ENCODE results near the gene EFCAB9. TPM values are rescaled to one million over a fixed set of nuclear protein-coding genes. Genes with fewer than 3 reads are reported as not detected.
A peak's percentile ranks its signal among the peaks of the same experiment; 100 is the strongest.

EFCAB9 gene
- total RNA-seq, 1 experiment from 2014 or later = not detected

- DNase-seq (ENCODE audit: low read depth in 1 of 2, low spot score in 2 of 2) = no peak
- Histone ChIP-seq H3K9me3 (replicated peaks) (no peaks in the 10 kb centered on the region), H3K4me3 (no peak overlapping the region), H3K36me3 (peaks cover 38% of the 10 kb centered on the region), H3K27ac (no peak overlapping the region), H3K27me3 (replicated peaks) (no peaks in the 10 kb centered on the region), H3K4me1 (replicated peaks) (peaks cover 40% of the 10 kb centered on the region)
Observed at GRCh38 chr5:172171118-172171517, 22.9 kb upstream of the EFCAB9 start.

GRCh38 chr5:172172912-172173563, 20.9 kb upstream of the EFCAB9 start:
- no peaks in the 10 kb centered on the region for H3K9me3 ChIP-seq (replicated peaks)
- H3K4me3 ChIP-seq = no peak overlapping the region
- peaks cover 40% of the 10 kb centered on the region for H3K4me1 ChIP-seq (replicated peaks)
- H3K27ac ChIP-seq = peak overlapping the region; percentile 11
- no peaks in the 10 kb centered on the region for H3K27me3 ChIP-seq (replicated peaks)
- peak in 1 of 2 experiments; percentile 34 for DNase-seq (ENCODE audit: low read depth in 1 of 2, low spot score in 2 of 2)
- peaks cover 33% of the 10 kb centered on the region for H3K36me3 ChIP-seq

GRCh38 chr5:172173564-172174153, 20.3 kb upstream of the EFCAB9 start:
- DNase-seq (ENCODE audit: low read depth in 1 of 2, low spot score in 2 of 2) = peak; percentile 85 to 94
- peaks cover 41% of the 10 kb centered on the region for H3K4me1 ChIP-seq (replicated peaks)
- peaks cover 29% of the 10 kb centered on the region for H3K36me3 ChIP-seq
- H3K27me3 ChIP-seq (replicated peaks) = no peaks in the 10 kb centered on the region
- H3K27ac ChIP-seq = peak overlapping the region; percentile 11
- H3K4me3 ChIP-seq = no peak overlapping the region
- no peaks in the 10 kb centered on the region for H3K9me3 ChIP-seq (replicated peaks)

- Histone ChIP-seq H3K9me3 (replicated peaks) (no peaks in the 10 kb centered on the region), H3K4me3 (no peak overlapping the region), H3K27me3 (replicated peaks) (no peaks in the 10 kb centered on the region), H3K36me3 (peaks cover 26% of the 10 kb centered on the region), H3K4me1 (replicated peaks) (peaks cover 57% of the 10 kb centered on the region), H3K27ac (no peak overlapping the region)
- DNase-seq (ENCODE audit: low read depth in 1 of 2, low spot score in 2 of 2) = no peak
Observed at GRCh38 chr5:172175263-172175719, 18.7 kb upstream of the EFCAB9 start.

- Histone ChIP-seq H3K36me3 (peaks cover 29% of the 10 kb centered on the region), H3K4me1 (replicated peaks) (peaks cover 62% of the 10 kb centered on the region), H3K27me3 (replicated peaks) (no peaks in the 10 kb centered on the region), H3K9me3 (replicated peaks) (no peaks in the 10 kb centered on the region), H3K27ac (no peak overlapping the region), H3K4me3 (no peak overlapping the region)
- no peak for DNase-seq (ENCODE audit: low read depth in 1 of 2, low spot score in 2 of 2)
Observed at GRCh38 chr5:172177176-172177575, 16.8 kb upstream of the EFCAB9 start.

- DNase-seq (ENCODE audit: low read depth in 1 of 2, low spot score in 2 of 2) = no peak
- peaks cover 27% of the 10 kb centered on the region for H3K36me3 ChIP-seq
- H3K4me1 ChIP-seq (replicated peaks) = peaks cover 50% of the 10 kb centered on the region
- no peaks in the 10 kb centered on the region for H3K9me3 ChIP-seq (replicated peaks)
- H3K27me3 ChIP-seq (replicated peaks) = no peaks in the 10 kb centered on the region
- H3K27ac ChIP-seq = no peak overlapping the region
- no peak overlapping the region for H3K4me3 ChIP-seq
Observed at GRCh38 chr5:172178301-172178987, 15.5 kb upstream of the EFCAB9 start.

GRCh38 chr5:172178991-172179989, 14.7 kb upstream of the EFCAB9 start:
- peaks cover 32% of the 10 kb centered on the region for H3K36me3 ChIP-seq
- H3K27me3 ChIP-seq (replicated peaks) = no peaks in the 10 kb centered on the region
- H3K27ac ChIP-seq = peak overlapping the region; percentile 65
- DNase-seq (ENCODE audit: low read depth in 1 of 2, low spot score in 2 of 2) = peak; percentile 82 to 87
- H3K9me3 ChIP-seq (replicated peaks) = no peaks in the 10 kb centered on the region
- peaks cover 41% of the 10 kb centered on the region for H3K4me1 ChIP-seq (replicated peaks)
- 0 out of 2 replicates have a peak overlapping the region, but pooled peaks have one; percentile 2 for H3K4me3 ChIP-seq

- DNase-seq (ENCODE audit: low read depth in 1 of 2, low spot score in 2 of 2) = no peak
- Histone ChIP-seq H3K4me1 (replicated peaks) (peaks cover 32% of the 10 kb centered on the region), H3K27ac (no peak overlapping the region), H3K9me3 (replicated peaks) (no peaks in the 10 kb centered on the region), H3K4me3 (no peak overlapping the region), H3K27me3 (replicated peaks) (no peaks in the 10 kb centered on the region), H3K36me3 (peaks cover 44% of the 10 kb centered on the region)
Observed at GRCh38 chr5:172180936-172181335, 13.0 kb upstream of the EFCAB9 start.

GRCh38 chr5:172182291-172182690, 11.7 kb upstream of the EFCAB9 start:
- Histone ChIP-seq H3K36me3 (peaks cover 52% of the 10 kb centered on the region), H3K27me3 (replicated peaks) (no peaks in the 10 kb centered on the region), H3K27ac (no peak overlapping the region), H3K4me3 (no peak overlapping the region), H3K9me3 (replicated peaks) (no peaks in the 10 kb centered on the region), H3K4me1 (replicated peaks) (peaks cover 42% of the 10 kb centered on the region)
- no peak for DNase-seq (ENCODE audit: low read depth in 1 of 2, low spot score in 2 of 2)

- Histone ChIP-seq H3K4me1 (replicated peaks) (peaks cover 43% of the 10 kb centered on the region), H3K4me3 (no peak overlapping the region), H3K9me3 (replicated peaks) (no peaks in the 10 kb centered on the region), H3K27ac (no peak overlapping the region), H3K36me3 (peaks cover 60% of the 10 kb centered on the region), H3K27me3 (replicated peaks) (no peaks in the 10 kb centered on the region)
- DNase-seq (ENCODE audit: low read depth in 1 of 2, low spot score in 2 of 2) = no peak
Observed at GRCh38 chr5:172183881-172184280, 10.1 kb upstream of the EFCAB9 start.

GRCh38 chr5:172185096-172185461, 8.9 kb upstream of the EFCAB9 start:
- Histone ChIP-seq H3K27ac (no peak overlapping the region), H3K9me3 (replicated peaks) (no peaks in the 10 kb centered on the region), H3K4me1 (replicated peaks) (peaks cover 31% of the 10 kb centered on the region), H3K36me3 (peaks cover 60% of the 10 kb centered on the region), H3K27me3 (replicated peaks) (no peaks in the 10 kb centered on the region), H3K4me3 (no peak overlapping the region)
- DNase-seq (ENCODE audit: low read depth in 1 of 2, low spot score in 2 of 2) = no peak

- H3K27me3 ChIP-seq (replicated peaks) = no peaks in the 10 kb centered on the region
- H3K4me3 ChIP-seq = peak overlapping the region; percentile 86
- peaks cover 21% of the 10 kb centered on the region for H3K4me1 ChIP-seq (replicated peaks)
- H3K27ac ChIP-seq = peak overlapping the region; percentile 60
- no peaks in the 10 kb centered on the region for H3K9me3 ChIP-seq (replicated peaks)
- H3K36me3 ChIP-seq = peaks cover 51% of the 10 kb centered on the region
- no peak for DNase-seq (ENCODE audit: low read depth in 1 of 2, low spot score in 2 of 2)
Observed at GRCh38 chr5:172186114-172186695, 7.8 kb upstream of the EFCAB9 start.
